DLD1 (cell line): ENCODE data around the gene CCDC18.
"Not testable (repeated sequence)": the region's sequence is repeated elsewhere in the genome, so short reads cannot be mapped to it uniquely, and the experiment has no call there.

ENCODE experiments used
- in situ Hi-C: cut with HindIII; loops from 2 replicates; pipeline ENCODE4 v1.10.0; 2017; ENCODE audit warnings: low sequenced_read_pairs

Gene CCDC18

DNA sequence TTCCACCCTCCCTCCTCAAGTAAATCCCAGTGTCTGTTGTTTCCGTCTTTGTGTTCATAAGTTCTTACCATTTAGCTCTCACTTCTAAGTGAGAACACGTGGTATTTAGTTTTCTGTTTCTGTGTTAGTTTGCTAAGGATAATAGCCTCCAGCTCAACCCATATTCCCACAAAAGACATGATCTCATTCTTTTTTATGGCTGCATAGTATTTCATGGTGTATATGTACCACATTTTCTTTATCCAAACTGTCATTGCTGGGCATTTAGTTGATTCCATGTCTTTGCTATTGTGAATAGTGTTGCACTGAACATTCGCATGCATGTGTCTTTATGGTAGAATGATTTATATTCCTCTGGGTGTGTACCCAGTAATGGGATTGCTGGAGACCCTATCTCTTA is 5.9 kb upstream of the CCDC18 start:
- in situ Hi-C loops: not testable (repeated sequence)

DNA sequence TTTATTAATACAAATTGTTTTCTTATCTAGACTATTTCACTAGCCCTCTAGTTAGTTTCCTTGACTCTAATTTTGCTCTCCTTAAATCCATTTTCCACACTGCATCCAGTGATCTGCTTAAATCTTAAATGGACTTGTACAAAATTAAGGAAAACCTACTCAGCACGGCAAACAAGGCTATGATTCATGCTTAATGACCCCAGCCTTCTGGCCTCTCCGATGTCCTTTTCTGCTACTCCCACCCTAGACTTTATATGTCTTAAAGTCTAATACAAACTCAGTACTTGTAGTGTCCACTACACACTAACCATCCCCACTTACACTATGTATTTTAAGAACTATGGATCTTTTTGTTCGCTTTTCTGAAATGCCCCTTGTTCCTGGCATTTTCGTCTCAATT is 2.5 kb upstream of the CCDC18 start:
- in situ Hi-C loops: no loop called here

DNA sequence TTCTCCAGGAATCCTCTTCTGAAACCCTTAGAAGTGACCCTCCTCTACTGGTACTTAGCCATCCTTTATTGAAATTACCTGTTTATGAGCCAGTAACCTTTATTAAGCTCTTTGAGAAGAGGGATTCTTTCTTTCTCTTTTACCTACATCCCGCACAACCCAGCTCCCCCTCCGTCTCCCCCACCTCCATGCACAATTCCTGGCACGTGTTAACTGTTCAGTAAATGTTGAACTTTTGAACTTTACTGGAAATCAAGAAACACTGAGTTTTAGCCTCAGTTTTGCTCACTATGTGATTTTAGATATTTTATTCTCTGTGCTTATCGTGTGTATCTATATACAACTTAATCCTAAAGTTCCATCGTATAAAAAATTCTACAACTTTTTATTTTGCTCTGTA is 2.1 kb upstream of the CCDC18 start:
- in situ Hi-C loops: no loop called here

DNA sequence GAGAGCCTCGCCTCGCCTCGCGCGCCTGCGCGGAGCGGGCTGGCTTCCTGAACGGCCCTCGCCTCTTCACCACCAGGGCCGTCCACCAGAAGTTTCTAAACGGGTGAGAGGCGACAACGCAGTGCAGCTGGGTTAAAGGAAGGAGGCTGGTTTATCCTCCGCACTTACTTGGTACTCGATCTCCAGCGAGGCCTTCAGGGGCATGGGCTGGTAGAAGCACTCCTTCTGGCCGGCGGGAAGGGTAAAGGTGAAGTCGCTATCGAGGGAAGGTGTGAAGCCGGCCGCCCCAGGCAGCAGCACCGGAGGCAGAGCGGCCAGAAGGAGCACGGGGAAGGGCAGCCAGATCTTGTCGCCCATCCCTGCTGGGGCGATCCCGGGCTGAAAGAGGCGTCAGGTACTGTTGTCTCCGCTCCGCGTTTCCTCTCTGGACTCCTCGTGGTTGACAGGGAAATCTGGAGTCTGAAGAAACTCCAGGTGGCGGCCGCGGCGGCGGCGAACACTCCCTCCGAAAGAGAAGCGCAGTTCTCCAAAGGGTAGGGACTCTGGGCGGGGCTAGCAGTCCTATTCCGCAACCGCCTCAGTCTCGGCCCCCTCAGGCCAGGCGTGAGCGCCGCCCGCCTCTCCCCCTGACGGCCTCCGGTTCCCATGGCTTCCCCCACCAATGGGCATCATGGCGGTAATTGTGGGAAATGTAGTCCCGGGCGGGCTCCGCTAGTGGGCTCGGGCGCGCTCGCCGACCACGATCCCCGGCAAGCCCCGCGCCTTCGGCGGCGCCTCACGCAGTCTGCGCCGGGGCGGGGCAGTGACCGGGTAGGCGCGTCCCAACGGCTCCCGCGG is 420 bp upstream of the CCDC18 start, which contains the start of gene TMED5:
TMED5 (minus strand) TSS at position 528 of the 837 bp plus-strand sequence; CDS start at position 357, 171 bp downstream.
- in situ Hi-C loops: no loop called here

DNA sequence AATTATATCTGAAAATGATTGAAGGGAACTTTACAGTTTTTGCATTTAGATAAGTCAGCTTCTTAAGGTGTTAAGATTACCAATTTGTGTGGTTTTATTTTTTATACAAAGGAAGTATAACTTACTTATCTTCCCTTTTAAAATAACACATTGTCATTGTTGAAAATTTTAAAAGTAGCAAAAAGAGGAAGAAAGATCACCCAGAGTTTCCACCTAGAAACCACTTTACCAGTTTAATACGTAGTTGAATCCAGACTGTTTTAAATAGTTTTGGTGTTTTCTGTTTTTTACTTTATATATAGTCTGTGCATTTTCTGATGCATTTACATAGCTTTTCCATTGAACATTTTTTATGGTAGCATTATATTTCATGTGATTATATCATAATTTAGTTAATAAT is 6.1 kb downstream of the CCDC18 start:
- in situ Hi-C loops: no loop called here

DNA sequence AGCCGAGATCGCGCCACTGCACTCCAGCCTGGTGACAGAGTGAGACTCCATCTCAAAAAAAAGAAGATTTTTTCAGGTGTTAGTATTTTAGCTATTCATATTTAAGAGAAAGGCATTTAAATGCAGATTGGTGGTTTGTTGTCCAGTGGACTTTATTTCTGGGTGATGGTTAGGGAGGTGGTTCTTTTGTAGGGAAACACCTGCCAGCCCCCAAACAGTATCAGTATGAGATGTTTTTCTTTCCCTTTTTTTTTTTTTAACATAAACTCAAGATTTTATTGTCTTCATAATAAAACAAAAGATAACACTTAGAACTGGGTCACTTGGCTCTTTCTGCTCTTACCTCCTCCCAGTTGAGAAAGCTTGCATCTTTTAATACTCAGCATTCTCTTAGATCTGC is 9.9 kb downstream of the CCDC18 start:
- in situ Hi-C loops: no loop called here

DNA sequence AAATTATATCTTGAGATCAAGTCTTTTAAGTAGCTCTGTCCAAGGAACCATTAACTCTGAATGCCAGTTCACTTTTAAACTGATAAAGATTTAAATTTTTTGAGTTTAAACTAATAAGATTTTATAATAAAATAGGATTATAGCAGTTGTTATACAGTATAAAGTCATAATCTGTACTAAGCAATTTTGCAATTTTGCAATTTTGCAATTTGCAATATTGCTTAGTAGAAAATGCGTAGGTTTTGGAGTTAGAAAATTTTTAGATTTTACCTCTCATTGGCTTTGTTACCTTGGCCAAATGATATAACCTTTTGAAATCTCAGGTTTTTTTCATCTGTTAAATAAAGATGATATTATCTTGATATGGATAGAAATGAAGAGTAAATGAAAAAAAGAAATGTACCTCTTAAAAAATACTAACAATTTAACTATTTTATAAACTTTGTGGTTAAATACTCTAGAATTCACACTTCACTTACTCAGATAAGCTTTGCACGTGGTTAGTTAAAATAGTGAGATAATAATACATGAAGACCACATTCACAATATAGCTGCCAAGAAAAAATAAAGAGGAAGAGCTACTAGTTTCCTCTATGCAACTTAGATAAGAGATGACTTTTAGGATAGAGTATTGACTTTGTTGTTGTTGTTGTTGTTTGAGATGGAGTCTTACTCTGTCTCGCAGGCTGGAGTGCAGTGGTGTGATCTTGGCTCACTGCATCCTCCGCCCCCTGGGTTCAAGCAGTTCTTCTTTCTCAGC is 13.9 kb downstream of the CCDC18 start:
- in situ Hi-C loops: no loop called here

DNA sequence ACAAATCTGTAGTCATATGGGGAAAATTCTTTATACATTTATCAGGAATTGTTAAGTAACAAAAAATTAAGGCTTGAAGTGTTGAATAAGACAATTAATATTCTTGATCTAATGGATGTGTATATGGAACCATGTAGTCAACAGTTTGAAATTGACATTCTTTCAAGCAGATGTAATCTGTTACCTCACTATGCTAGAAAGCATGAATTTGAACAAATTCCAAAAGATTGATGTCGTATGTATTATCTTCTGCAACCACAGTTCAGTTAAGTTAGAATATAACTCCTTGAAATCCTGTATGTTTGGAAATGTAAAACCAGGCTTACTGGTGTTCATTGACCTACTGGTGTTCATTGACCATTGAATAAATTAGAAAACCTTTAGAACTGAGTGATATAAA is 16.1 kb downstream of the CCDC18 start:
- in situ Hi-C loops: no loop called here

DNA sequence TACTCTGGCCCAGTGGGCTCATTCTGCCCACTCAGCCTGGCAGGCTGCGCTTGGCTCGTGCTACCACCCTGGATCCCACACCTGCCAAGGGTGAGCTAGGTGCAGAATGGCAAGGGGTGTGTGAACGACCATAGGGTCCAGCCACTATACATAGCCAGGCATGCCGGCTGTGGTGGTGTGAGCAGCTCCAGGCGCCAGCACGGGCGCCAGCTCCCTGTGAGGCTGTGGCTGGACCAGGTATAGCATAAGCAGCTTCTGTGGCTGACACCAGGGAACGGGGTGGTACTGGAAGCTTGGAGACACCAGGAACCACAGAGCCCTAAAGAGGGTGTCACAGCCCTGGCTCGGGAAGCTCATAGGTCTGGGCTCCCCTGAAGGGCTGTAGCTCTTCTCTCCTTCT is 18.6 kb downstream of the CCDC18 start:
- in situ Hi-C loops: no loop called here

DNA sequence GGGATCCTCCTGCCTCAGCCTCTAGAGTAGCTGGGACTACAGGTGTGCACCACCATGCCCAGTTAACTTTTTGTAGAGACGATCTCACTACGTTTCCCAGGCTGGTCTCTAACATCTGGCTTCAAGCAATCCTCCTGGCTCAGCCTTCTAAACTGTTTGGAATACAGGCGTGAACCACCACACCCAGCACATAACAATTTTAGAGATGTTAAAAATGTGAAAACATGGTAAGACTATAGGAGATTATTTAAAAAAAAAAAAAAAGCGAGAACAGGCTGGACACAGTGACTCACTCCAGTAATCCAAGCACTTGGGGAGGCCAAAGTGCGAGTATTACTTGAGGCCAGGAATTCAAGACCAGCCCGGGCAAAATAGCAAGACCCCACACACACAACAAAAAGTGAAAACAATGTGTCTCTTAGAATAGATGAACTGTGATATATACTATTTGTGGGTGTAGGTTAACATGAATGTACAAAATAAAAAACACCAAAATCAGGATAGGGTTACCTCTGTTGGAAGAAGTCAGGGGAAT is 19.6 kb downstream of the CCDC18 start:
- in situ Hi-C loops: no loop called here

DNA sequence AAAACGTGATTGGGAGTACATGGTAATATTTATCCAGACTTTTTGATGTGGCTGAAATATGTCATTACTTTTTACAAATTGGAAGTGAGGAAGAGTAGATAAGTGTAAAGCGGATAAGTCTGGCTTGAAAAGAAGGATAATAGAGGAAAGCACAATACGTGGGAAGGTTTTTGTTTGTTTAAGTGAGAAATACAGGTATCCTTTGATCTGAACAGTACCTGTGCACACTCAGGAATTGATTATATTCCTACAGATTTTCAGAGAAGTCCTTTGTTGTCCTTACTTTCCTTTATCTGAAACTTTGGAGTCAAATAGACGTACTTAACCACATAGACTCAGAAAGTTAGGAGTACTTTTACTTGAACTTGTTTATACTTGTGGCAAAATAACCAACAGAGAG is 20.2 kb downstream of the CCDC18 start:
- in situ Hi-C loops: no loop called here

DNA sequence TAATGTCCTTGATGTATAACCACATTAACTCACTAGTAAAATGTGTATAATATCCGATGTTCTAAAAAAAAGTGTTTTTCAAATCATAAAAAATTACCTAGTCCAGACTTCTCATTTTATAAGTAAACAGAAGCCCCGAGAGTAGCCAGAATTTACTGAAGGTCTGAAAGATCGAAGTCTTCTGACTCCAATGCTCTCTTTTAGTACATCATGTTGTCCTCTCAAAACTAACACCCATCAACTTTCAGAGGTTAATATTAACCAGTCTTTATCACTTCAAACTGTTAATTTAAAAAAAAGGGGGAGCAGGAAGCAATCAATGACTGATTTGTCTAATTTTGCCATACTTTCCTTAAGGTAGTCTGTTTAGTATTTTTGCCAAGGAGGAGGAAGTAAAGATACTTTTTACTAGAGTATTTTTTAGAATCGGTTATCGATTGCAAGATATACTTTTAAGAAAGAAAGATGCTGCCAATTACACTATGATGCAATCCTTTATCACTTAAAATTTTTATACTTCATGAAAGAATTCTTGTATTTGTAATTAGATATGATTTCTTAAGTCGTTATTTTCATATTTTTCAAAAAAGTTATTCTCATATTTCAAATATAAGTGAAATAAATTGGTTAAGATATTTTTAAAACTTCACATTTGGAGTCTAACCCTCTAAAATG is 25.5 kb downstream of the CCDC18 start:
- in situ Hi-C loops: no loop called here

DNA sequence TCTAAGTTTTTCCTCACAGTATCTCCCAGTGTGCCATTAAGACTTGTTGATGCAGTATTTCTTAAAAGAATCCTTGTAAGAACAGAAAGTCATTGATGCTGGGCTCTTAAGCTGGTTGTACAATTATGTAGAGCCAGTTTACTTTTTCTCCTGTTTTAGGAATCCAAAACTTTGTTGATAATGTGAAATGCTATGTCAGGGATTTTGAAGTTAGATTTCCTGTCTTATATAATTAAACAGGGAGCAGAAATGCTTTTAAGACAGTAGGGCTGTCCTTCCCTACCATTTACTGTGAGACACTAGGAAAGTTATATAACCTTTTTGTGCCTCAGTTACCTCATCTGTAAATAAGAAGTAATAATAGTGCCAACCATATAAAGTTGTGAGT is 26.0 kb downstream of the CCDC18 start:
- in situ Hi-C loops: no loop called here

DNA sequence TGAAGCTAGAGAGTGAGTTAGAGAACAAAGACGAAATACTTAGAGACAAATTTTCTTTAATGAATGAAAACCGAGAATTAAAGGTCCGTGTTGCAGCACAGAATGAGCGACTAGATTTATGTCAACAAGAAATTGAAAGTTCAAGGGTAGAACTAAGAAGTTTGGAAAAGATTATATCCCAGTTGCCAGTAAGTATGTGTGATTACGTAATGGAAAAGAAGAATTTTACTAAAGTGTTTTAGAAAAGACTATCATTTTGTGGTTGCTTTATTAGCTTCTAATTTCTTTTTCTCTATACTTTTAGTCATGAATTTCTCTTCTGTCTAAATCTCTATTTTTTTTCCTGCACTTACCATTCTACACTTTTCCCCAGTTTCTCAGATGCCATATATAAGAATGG is 26.7 kb downstream of the CCDC18 start:
- in situ Hi-C loops: no loop called here

DNA sequence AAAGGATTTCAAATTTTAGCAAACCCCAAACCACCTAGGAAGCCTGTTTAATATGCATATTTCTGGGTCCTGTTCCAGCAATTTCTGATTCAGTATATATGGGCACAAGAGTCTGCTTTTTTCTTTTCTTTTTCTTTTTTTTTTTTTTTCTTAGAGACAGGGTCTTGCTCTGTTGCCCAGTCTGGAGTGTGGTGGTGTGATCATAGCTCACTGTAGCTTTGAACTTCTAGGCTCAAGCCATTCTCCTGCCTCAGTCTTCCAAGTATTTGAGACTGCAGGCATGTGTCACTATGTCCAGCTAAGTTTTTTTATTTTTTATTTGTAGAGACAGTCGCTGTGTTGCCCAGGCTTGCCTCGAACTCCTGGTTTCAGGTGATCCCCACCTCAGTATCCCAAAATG is 34.8 kb downstream of the CCDC18 start:
- in situ Hi-C loops: no loop called here

DNA sequence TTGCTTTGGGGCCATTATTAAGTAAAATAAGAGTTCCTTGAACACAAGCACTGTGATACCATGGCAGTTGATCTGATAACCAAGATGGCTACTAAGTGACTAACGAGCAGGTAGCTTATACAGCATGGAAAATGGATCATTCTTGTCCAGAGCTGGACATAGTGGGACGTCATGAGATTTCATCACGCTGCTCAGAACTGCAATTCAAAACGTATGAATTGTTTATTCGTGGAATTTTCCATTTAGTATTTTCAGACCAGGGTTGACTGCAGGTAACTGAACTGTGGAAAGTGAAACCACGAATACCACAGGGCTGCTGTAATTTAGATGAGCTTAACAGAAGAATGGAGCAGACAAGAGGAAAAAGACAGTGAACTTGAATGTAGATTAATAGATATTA is 38.9 kb downstream of the CCDC18 start:
- in situ Hi-C loops: no loop called here

DNA sequence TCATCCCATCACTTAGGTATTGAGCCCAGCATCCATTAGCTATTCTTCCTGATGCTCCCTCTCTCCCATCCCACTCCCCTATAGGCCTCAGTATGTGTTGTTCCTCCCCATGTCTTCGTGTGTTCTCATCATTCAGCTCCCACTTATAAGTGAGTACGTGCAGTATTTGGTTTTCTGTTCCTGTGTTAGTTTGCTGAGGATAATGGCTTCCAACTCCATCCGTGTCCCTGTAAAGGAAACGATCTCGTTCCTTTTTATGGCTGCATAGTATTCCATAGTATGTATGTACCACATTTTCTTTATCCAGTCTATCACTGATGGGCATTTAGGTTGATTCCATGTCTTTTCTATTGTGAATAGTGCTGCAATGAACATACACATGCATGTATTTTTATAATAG is 40.2 kb downstream of the CCDC18 start:
- in situ Hi-C loops: not testable (repeated sequence)

DNA sequence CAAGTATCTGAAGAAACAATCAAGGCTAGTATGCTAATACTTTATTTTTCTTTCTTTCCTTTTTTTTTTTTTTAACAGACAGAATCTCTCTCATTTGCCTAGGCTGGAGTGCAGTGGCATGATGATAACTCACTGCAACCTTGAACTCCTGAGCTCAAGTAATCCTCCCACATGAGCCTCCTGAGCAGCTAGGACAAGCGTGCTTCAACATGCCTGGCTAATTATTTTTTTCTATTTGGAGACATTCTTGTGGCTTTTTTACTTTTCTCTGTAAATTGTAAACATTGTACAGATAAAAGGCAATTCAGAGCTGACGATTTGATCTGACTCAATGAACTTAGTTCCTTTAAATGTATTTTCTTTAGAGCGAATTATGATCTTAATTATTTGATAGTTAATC is 41.4 kb downstream of the CCDC18 start:
- in situ Hi-C loops: no loop called here

DNA sequence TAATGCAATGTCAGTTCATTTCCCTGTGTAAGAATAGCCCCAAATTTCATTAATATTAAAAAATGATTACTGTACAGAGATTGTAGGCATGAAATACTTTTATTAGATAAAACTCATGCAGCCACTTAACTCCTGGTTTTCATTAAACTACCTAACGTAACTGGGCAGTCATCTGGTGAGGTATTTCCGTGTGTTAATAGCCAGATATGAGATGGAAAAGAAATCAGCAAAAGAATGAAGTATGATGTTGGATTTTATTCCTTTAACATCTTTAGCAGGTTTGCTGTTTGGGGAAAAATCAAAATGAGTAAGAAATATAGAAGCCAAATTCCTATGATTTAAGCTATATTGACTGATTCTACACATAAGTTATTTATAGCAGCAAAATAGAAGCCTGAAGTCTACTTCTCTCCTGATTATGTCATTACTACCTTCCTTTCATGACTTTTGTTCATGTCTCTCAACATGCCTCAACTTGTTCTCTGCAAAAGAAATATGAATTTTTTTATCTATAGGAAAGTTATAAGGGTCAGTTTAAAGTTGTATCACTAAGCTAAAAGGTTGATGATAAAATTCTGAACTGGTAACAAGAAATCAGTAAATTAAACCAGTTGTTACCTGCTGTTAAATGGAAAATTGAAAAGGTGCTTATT is 42.6 kb downstream of the CCDC18 start:
- in situ Hi-C loops: no loop called here

DNA sequence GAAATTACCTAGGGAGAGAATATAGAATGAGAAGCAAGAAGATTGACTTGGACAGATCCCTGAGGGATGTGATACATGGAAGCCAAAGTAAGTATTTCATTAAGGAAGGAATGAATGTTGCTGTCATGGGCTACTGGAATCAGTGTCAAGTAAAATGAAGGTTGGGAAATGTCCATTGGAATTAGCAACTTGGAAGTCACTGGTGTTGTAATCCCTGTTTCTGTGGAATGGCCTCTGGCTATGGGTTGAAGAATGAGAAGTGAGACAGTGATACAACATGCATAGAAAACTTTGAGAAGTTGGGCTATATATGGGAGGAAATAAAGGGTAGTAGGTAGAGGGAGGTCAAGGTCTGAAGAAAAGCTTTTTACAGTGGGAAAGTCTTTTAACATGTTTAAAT is 54.7 kb downstream of the CCDC18 start:
- in situ Hi-C loops: no loop called here

DNA sequence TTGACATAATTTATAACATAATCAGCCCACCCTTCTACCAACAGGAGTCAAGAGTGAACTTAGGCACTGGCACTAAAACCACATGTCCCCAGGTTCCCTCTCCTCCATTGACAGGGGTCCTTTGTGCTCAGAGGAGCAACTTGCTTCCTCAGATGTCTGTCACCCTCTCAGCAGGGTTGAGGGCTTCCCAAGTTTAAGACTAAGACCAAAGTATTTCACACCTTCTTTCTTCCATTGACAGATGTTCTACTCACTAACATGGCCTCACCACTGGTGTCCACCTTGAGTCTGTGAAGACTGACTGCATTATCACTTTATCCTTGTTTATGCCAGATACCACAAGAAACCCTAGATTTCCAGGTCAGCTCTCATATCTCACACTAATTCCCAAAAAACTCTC is 56.5 kb downstream of the CCDC18 start:
- in situ Hi-C loops: no loop called here
